Liver (tissue), 3 donors: ENCODE data around the gene YIPF2.

Source experiments
- CTCF ChIP-seq: fragments of 150-350 bp; IDR thresholded peaks from 2 replicates; pipeline ENCODE4 v1.5.1; 2017; ENCODE audit warnings: improper control_type of control experiment, low read depth, low read length; ENCODE audit not compliant: missing input control
- GABPA ChIP-seq, 2 donors: IDR thresholded peaks in 1 of 2; conservative IDR thresholded peaks in 1 of 2; 2 replicates each; pipeline ENCODE4 v1.6.1; 2016; ENCODE audit warnings: antibody characterized with exemption in 2 of 2, mild to moderate bottlenecking in 1 of 2, moderate library complexity in 1 of 2
- TAF1 ChIP-seq: conservative IDR thresholded peaks from 2 replicates; pipeline ENCODE4 v1.6.1; 2016; ENCODE audit warnings: antibody characterized with exemption, mild to moderate bottlenecking
- donor health status: healthy.
- donor health status: healthy.

- TF ChIP-seq GABPA (IDR thresholded peaks at IDR 0.05 in 1 of 2, conservative IDR thresholded peaks at IDR 0.05 in 1 of 2): no peak
- TF ChIP-seq TAF1: no peak
- no peak for TF ChIP-seq CTCF
Measured at GRCh38 chr19:10894911-10895213, 33.6 kb downstream of the YIPF2 start.
